ENCODE results near the gene MBD6. TPM values are rescaled to one million over a fixed set of nuclear protein-coding genes. Genes with fewer than 3 reads are reported as not detected.

The MBD6 gene
- total and polyA plus RNA-seq, 2 of the 8 experiments (the other 6 are each of a cell fraction or from before 2014, with no cell fraction given) = 3.9 to 32.3 TPM

- Histone ChIP-seq H4K91ac (replicated peaks; ENCODE audit: insufficient read length, low read length) (no peak overlapping the region), H3K9me3 (ENCODE audit: insufficient read depth in 2 of 2, low read depth in 1 of 2, low read length in 1 of 2) (no peaks in the 10 kb centered on the region), H4K8ac (ENCODE audit: extremely low read depth, insufficient read depth, low read length) (no peak overlapping the region), H3K9ac (replicated peaks in 1 of 4; ENCODE audit: extremely low read depth in 1 of 4, low read depth in 3 of 4, low read length in 3 of 4) (peak overlapping the region in 1 of 4 experiments; percentile 24; a peak in 1 of 7 replicates), H3K27me3 (replicated peaks in 1 of 4; ENCODE audit: control insufficient read depth in 3 of 4, extremely low read depth in 1 of 4, insufficient read depth in 3 of 4, low read length in 3 of 4) (peaks cover 0 to 2% (median 2%) of the 10 kb centered on the region in 4 experiments; a peak in 2 of 7 replicates), H3K4ac (replicated peaks; ENCODE audit: insufficient read length, low read depth, low read length) (no peak overlapping the region), H3K4me3 (ENCODE audit: extremely low read depth in 1 of 4, insufficient read depth in 2 of 4, low read depth in 3 of 4, low read length in 4 of 4) (no peak overlapping the region), H4K5ac (ENCODE audit: insufficient read length, low read depth, low read length) (no peak overlapping the region), H3K79me2 (ENCODE audit: control insufficient read depth in 1 of 2, insufficient read depth in 2 of 2, low read length in 2 of 2) (peaks cover 4 to 25% of the 10 kb centered on the region in 2 experiments; a peak in 3 of 4 replicates), H3K27ac (ENCODE audit: low read depth, low read length) (no peak overlapping the region; the same call in 1 of the 2 replicates), H2AFZ (ENCODE audit: low read length) (no peak overlapping the region), H4K20me1 (replicated peaks in 1 of 2; ENCODE audit: control insufficient read depth in 1 of 2, insufficient read depth in 2 of 2, low read length in 2 of 2) (peaks cover 2 to 14% of the 10 kb centered on the region in 2 experiments), H2BK120ac (replicated peaks; ENCODE audit: low read depth, low read length) (no peak overlapping the region), H3K23me2 (ENCODE audit: low read depth, low read length) (peaks cover 6% of the 10 kb centered on the region), H3K4me1 (replicated peaks in 1 of 4; ENCODE audit: control insufficient read depth in 3 of 4, insufficient read depth in 4 of 4, low read length in 3 of 4) (peaks cover 0 to 9% (median 4%) of the 10 kb centered on the region in 4 experiments; a peak in 4 of 7 replicates), H2BK12ac (ENCODE audit: low read depth, low read length) (no peak overlapping the region), H3K4me2 (ENCODE audit: insufficient read depth in 1 of 2, low read depth in 2 of 2, low read length in 2 of 2) (no peak overlapping the region), H2BK5ac (ENCODE audit: low read depth, low read length) (no peak overlapping the region), H2BK20ac (ENCODE audit: low read length) (no peak overlapping the region), H3K14ac (ENCODE audit: insufficient read length) (no peak overlapping the region), H3K36me3 (ENCODE audit: control insufficient read depth in 2 of 4, insufficient read depth in 4 of 4, low read length in 3 of 4) (peaks cover 0 to 9% (median 5%) of the 10 kb centered on the region in 4 experiments; a peak in 6 of 8 replicates), H2AK5ac (ENCODE audit: low read depth, low read length) (no peak overlapping the region), H3K18ac (ENCODE audit: extremely low read depth, low read length) (no peak overlapping the region), H3K79me1 (ENCODE audit: low read depth, low read length) (peaks cover 8% of the 10 kb centered on the region; the same call in 1 of the 2 replicates), H3K23ac (ENCODE audit: insufficient read length) (no peak overlapping the region), H3K56ac (replicated peaks; ENCODE audit: insufficient read length, low read depth, low read length) (no peak overlapping the region), H2BK15ac (ENCODE audit: low read length) (no peak overlapping the region)
- CTCF ChIA-PET (ENCODE audit: partially characterized antibody) = no interaction called here
- DNase-seq (ENCODE audit: low read depth in 1 of 2, low spot score in 2 of 2) (no peak), FAIRE-seq (no peak)
- POLR2A ChIA-PET (ENCODE audit: partially characterized antibody) = interaction anchor here (1.0 to 6.6 kb wide), 3 partner anchors 12 to 25 kb away, joined by 6 to 65 read pairs (median 55); partner anchors contain the start of gene DDIT3
- 93% methylated on average over 2 of the region's 2 CpGs; no CpG with 5 or more reads in 1 of the 2 experiments for WGBS, 2 experiments (ENCODE audit: extremely low coverage in 1 of 2, insufficient coverage in 1 of 2, insufficient read length in 1 of 2, insufficient replicate concordance in 2 of 2, low coverage in 1 of 2, low lambda C conversion rate in 2 of 2, missing lambda C conversion rate in 1 of 2)
- TF ChIP-seq, protein P1, sequence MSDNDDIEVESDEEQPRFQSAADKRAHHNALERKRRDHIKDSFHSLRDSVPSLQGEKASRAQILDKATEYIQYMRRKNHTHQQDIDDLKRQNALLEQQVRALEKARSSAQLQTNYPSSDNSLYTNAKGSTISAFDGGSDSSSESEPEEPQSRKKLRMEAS (IDR thresholded peaks at IDR 0.05) = no peak
- no peak for TF ChIP-seq CBX8 (IDR thresholded peaks at IDR 0.05; ENCODE audit: borderline replicate concordance, low read depth, low read length)
- TF ChIP-seq TCF12 (IDR thresholded peaks at IDR 0.05; ENCODE audit: low read depth, low read length) = no peak
- TF ChIP-seq POLR2A (IDR thresholded peaks at IDR 0.05; ENCODE audit: control extremely low read depth in 1 of 2, low read depth in 2 of 2, low read length in 2 of 2) = no peak
- no peak for TF ChIP-seq ZNF274 (IDR thresholded peaks at IDR 0.05; ENCODE audit: borderline replicate concordance, extremely low read depth, low read length)
- TF ChIP-seq ATF2 (IDR thresholded peaks at IDR 0.05; ENCODE audit: low read length) = no peak
- no peak for TF ChIP-seq SAP30 (IDR thresholded peaks at IDR 0.05; ENCODE audit: insufficient read depth, insufficient replicate concordance, low read length)
- TF ChIP-seq KDM1A (IDR thresholded peaks at IDR 0.05; ENCODE audit: borderline replicate concordance, low read length) = no peak
- TF ChIP-seq CREB1 (IDR thresholded peaks at IDR 0.05) = no peak
- TF ChIP-seq TBP (IDR thresholded peaks at IDR 0.05; ENCODE audit: low read depth, low read length) = no peak
- no peak for TF ChIP-seq GABPA (IDR thresholded peaks at IDR 0.05; ENCODE audit: borderline replicate concordance, insufficient read depth, low read length)
- no peak for TF ChIP-seq CHD1 (IDR thresholded peaks at IDR 0.05; ENCODE audit: low read depth, low read length)
Measured at GRCh38 chr12:57543581-57543980, 21.0 kb downstream of the MBD6 start.

Data from H1 (cell line).